ENCODE data around the gene ELOVL5. TPM values are rescaled to one million over a fixed set of nuclear protein-coding genes. Genes with fewer than 3 reads are reported as not detected.

Gene ELOVL5
- total and polyA plus RNA-seq, 7 experiments from 2014 or later, result 40.9 to 124 (median 66.6) TPM

DNA sequence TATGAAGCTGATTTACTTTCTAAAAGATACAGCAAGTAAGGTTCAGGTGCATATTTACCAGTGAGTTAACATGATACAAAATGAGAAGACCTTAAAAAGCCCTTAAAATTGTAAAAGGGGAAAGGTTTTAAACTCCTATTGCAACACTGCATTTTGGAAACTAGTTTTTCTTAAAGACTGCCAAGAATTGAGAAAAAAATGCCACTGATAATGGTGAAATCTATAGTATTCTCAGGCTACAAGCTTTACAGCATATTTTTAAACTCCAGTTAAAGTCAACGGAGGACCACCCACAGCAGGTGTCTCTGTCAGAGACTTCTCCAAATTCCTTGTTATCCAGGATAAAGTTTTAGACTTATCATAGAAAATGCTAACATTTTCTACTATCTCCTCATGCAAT is 53.6 kb downstream of the ELOVL5 start:
- ChIA-PET POLR2A (interaction anchor here (0.7 to 1.4 kb wide), 2 partner anchors 52 to 65 kb away, joined by 4 read pairs; no protein-coding TSS in a partner anchor), CTCF (no interaction called here)
- intact Hi-C loops (cut with micrococcal nuclease), result loop anchor here in 1 of 2 donors (1.0 to 10.0 kb wide), 2 partner anchors 115 to 500 kb away; partner anchors contain the start of gene LRRC1
- no peaks in the 10 kb centered on the region for H3K9me3 Mint-ChIP-seq
- ATAC-seq, result no peak
- H3K27me3 ChIP-seq (ENCODE audit: control insufficient read depth in 2 of 2, insufficient read depth in 2 of 2, low read length in 2 of 2), result no peaks in the 10 kb centered on the region
- DNase-seq, result no peak
- peaks cover 25 to 41% of the 10 kb centered on the region in 2 donors for H3K4me1 ChIP-seq (ENCODE audit: control insufficient read depth in 2 of 2, insufficient read depth in 2 of 2, low read length in 2 of 2)
- peaks cover 0 to 20% (median 4%) of the 10 kb centered on the region in 5 donors for H3K36me3 Mint-ChIP-seq
- H3K4me1 Mint-ChIP-seq, result peaks cover 51 to 94% (median 84%) of the 10 kb centered on the region in 7 donors
- H3K27ac Mint-ChIP-seq, result peak overlapping the region in 7 of 9 donors; percentile 12 to 81 (median 49)
- no peak overlapping the region for H3K4me3 ChIP-seq (ENCODE audit: low read length)
- H3K27ac ChIP-seq (ENCODE audit: low read depth, low read length), result no peak overlapping the region
- H3K36me3 ChIP-seq (ENCODE audit: control insufficient read depth in 2 of 3, insufficient read depth in 3 of 3, low read length in 3 of 3), result no peaks in the 10 kb centered on the region
- no peaks in the 10 kb centered on the region for H3K9me3 ChIP-seq (ENCODE audit: control insufficient read depth in 2 of 3, low read length in 3 of 3)
- H3K4me3 Mint-ChIP-seq, result peak overlapping the region in 3 of 10 donors; percentile 1 to 36 (median 11)
- H3K27me3 Mint-ChIP-seq, result no peaks in the 10 kb centered on the region

DNA sequence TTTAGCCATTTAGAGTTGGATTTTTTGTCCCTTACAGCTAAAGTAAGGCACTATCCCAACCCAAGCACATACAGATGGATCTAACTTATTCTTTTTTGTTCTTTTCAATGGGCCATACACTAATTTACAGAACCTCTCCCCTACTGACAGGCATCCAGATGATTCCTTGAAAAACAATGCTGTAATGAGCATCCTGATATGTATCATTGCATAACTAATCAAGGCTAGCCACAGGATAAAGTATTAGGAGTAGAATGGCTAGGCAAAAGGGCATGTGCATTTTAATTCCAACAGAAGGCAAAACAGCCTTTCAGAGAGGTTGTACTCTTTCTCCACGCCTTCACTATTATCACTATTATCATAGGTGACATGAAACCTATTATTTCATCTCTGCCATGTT is 54.1 kb downstream of the ELOVL5 start:
- Histone ChIP-seq H3K9me3 (ENCODE audit: control insufficient read depth in 2 of 3, low read length in 3 of 3) (no peaks in the 10 kb centered on the region), H3K4me3 (ENCODE audit: low read length) (no peak overlapping the region), H3K27ac (ENCODE audit: low read depth, low read length) (no peak overlapping the region), H3K27me3 (ENCODE audit: control insufficient read depth in 2 of 2, insufficient read depth in 2 of 2, low read length in 2 of 2) (no peaks in the 10 kb centered on the region), H3K36me3 (ENCODE audit: control insufficient read depth in 2 of 3, insufficient read depth in 3 of 3, low read length in 3 of 3) (no peaks in the 10 kb centered on the region), H3K4me1 (ENCODE audit: control insufficient read depth in 2 of 2, insufficient read depth in 2 of 2, low read length in 2 of 2) (peaks cover 30 to 41% of the 10 kb centered on the region in 2 donors)
- ChIA-PET POLR2A (interaction anchor here (0.7 to 1.1 kb wide), 3 partner anchors 9 to 115 kb away, joined by 3 to 4 read pairs (median 3); no protein-coding TSS in a partner anchor), CTCF (interaction anchor here (0.8 to 1.5 kb wide), 5 partner anchors 8 to 122 kb away, joined by 3 to 8 read pairs (median 3); no protein-coding TSS in a partner anchor)
- Mint-ChIP-seq H3K27me3 (no peaks in the 10 kb centered on the region), H3K4me3 (peak overlapping the region in 3 of 10 donors; percentile 1 to 36 (median 11)), H3K4me1 (peaks cover 48 to 94% (median 84%) of the 10 kb centered on the region in 7 donors), H3K36me3 (peaks cover 0 to 23% (median 9%) of the 10 kb centered on the region in 5 donors), H3K9me3 (no peaks in the 10 kb centered on the region), H3K27ac (peak overlapping the region in 7 of 9 donors; percentile 11 to 81 (median 51))
- intact Hi-C loops (cut with micrococcal nuclease), result loop anchor here (1.0 to 10.0 kb wide), 5 partner anchors 52 to 500 kb away; partner anchors contain the start of genes GCLC (in 1 of the 2) and LRRC1 (in 1 of the 2)
- ATAC-seq, result no peak
- no peak for DNase-seq

DNA sequence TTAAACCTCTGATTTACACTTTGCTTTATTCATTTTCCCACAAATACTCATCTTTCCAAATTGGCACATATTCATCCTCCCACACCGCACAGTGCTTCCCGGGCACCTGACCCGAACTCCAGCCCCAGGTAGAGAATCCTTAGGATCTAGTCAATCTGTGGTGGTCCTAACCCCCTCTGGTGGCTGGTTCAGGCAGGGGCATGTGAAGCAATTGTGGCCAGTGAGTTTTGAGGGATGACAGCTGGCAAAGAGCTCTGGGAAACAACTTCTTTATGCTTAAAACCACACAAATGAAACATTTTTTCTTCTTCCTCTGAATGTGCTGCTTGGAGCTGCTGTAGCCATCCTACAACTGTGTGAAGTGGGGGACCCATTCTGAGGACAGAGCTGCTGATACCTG is 54.7 kb downstream of the ELOVL5 start:
- no peaks in the 10 kb centered on the region for H3K9me3 Mint-ChIP-seq
- no peak overlapping the region for H3K27ac ChIP-seq (ENCODE audit: low read depth, low read length)
- peaks cover 35 to 41% of the 10 kb centered on the region in 2 donors for H3K4me1 ChIP-seq (ENCODE audit: control insufficient read depth in 2 of 2, insufficient read depth in 2 of 2, low read length in 2 of 2)
- ATAC-seq, result no peak
- no peaks in the 10 kb centered on the region for H3K9me3 ChIP-seq (ENCODE audit: control insufficient read depth in 2 of 3, low read length in 3 of 3)
- ChIA-PET CTCF (interaction anchor here (0.8 to 1.5 kb wide), 5 partner anchors 8 to 121 kb away, joined by 3 to 8 read pairs (median 3); no protein-coding TSS in a partner anchor), POLR2A (interaction anchor here (0.7 to 1.1 kb wide), 3 partner anchors 8 to 114 kb away, joined by 3 to 7 read pairs (median 3); no protein-coding TSS in a partner anchor)
- H3K36me3 ChIP-seq (ENCODE audit: control insufficient read depth in 2 of 3, insufficient read depth in 3 of 3, low read length in 3 of 3), result no peaks in the 10 kb centered on the region
- no peaks in the 10 kb centered on the region for H3K27me3 Mint-ChIP-seq
- intact Hi-C loops (cut with micrococcal nuclease), result loop anchor here (5.0 to 10.0 kb wide), 4 partner anchors 52 to 501 kb away; partner anchors contain the start of genes GCLC (in 1 of the 2) and LRRC1 (in 1 of the 2)
- DNase-seq, result peak in 1 of 9 donors; percentile 7
- peak overlapping the region in 1 of 10 donors; percentile 10 for H3K4me3 Mint-ChIP-seq
- no peaks in the 10 kb centered on the region for H3K27me3 ChIP-seq (ENCODE audit: control insufficient read depth in 2 of 2, insufficient read depth in 2 of 2, low read length in 2 of 2)
- H3K27ac Mint-ChIP-seq, result peak overlapping the region in 8 of 9 donors; percentile 41 to 86 (median 74)
- H3K4me1 Mint-ChIP-seq, result peaks cover 46 to 94% (median 83%) of the 10 kb centered on the region in 7 donors
- H3K36me3 Mint-ChIP-seq, result peaks cover 0 to 28% (median 9%) of the 10 kb centered on the region in 5 donors
- H3K4me3 ChIP-seq (ENCODE audit: low read length), result no peak overlapping the region

DNA sequence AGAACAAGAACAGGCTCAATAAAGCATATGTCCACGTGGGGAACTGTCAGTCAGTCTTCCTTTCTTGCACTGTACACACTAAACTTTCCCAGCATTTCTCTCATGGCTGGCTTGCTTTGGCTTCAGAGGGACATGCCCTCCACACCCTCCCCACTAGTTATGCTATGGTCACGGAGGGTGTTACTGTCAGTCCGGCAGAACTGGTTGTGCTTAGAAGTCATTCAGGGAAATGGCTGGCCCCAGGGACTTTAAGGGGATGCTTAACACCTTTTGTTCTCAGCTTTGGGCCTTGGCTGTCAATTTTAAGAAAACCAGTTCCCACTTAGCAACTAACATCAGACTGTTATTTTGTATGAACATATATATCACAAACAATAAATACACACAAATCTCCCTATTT is 55.1 kb downstream of the ELOVL5 start:
- Mint-ChIP-seq H3K9me3 (no peaks in the 10 kb centered on the region), H3K27me3 (no peaks in the 10 kb centered on the region), H3K4me1 (peaks cover 43 to 94% (median 83%) of the 10 kb centered on the region in 7 donors), H3K27ac (peak overlapping the region in 8 of 9 donors; percentile 41 to 86 (median 74)), H3K4me3 (peak overlapping the region in 4 of 10 donors; percentile 14 to 49 (median 26)), H3K36me3 (peaks cover 0 to 28% (median 9%) of the 10 kb centered on the region in 5 donors)
- CTCF ChIA-PET, result interaction anchor here (0.9 to 1.5 kb wide), 4 partner anchors 51 to 121 kb away, joined by 3 to 8 read pairs (median 4); no protein-coding TSS in a partner anchor
- Histone ChIP-seq H3K27ac (ENCODE audit: low read depth, low read length) (no peak overlapping the region), H3K9me3 (ENCODE audit: control insufficient read depth in 2 of 3, low read length in 3 of 3) (no peaks in the 10 kb centered on the region), H3K27me3 (ENCODE audit: control insufficient read depth in 2 of 2, insufficient read depth in 2 of 2, low read length in 2 of 2) (no peaks in the 10 kb centered on the region), H3K4me3 (ENCODE audit: low read length) (no peak overlapping the region), H3K4me1 (ENCODE audit: control insufficient read depth in 2 of 2, insufficient read depth in 2 of 2, low read length in 2 of 2) (peaks cover 38 to 39% of the 10 kb centered on the region in 2 donors), H3K36me3 (ENCODE audit: control insufficient read depth in 2 of 3, insufficient read depth in 3 of 3, low read length in 3 of 3) (no peaks in the 10 kb centered on the region)
- POLR2A ChIA-PET, result interaction anchor here (1.1 to 1.8 kb wide), 3 partner anchors 8 to 51 kb away, joined by 3 to 7 read pairs (median 6); no protein-coding TSS in a partner anchor
- intact Hi-C loops (cut with micrococcal nuclease), result loop anchor here (5.0 to 10.0 kb wide), 4 partner anchors 51 to 501 kb away; partner anchors contain the start of genes GCLC (in 1 of the 2) and LRRC1 (in 1 of the 2)
- no peak for ATAC-seq
- DNase-seq, result no peak

DNA sequence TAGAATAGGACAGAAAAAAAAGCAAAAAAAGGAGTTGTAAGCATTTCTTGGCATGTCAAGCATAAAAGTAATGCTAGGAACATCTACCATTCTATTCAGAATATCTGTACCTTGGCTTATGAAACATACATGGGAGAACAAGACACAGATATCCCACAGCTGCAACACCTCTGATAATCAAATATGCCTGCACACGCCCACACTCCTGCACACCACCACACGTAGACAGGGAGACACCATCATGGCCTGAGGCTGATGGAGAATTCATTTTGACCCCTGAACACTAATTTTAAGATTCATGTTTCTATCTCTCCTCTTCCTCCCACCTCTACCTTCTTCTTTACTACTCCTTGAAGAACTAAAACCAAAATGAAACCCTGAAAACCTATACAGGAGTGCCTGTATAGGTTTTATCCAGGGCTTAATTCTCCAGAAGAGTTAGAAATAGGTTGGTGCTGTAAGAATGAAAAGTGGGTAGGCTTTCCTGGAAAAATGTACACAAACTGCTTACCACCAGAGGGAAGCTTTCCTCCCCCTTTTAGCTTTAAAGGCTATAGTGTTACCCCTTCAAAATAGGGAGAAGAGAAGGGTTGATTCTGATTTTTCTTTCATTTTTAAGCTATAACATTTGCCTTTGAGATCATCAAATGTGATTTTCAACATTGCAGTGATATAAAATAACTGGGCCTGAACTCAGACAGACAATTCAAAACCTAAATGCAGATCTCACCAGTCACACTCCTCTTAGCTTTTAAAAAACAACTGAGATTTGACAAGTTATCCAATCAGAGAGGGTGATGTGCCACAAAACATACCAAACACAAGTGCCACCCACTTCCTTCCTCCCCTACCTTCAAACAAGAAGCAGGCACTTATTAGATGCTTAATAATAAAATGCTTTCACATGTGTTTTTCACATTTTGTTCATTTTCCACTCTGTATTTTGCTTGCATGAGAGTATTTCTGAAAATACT is 57.9 kb downstream of the ELOVL5 start:
- Histone ChIP-seq H3K27me3 (ENCODE audit: control insufficient read depth in 2 of 2, insufficient read depth in 2 of 2, low read length in 2 of 2) (no peaks in the 10 kb centered on the region), H3K27ac (ENCODE audit: low read depth, low read length) (peak overlapping the region; percentile 49), H3K4me3 (ENCODE audit: low read length) (peak overlapping the region; percentile 5), H3K9me3 (ENCODE audit: control insufficient read depth in 2 of 3, low read length in 3 of 3) (no peaks in the 10 kb centered on the region), H3K36me3 (ENCODE audit: control insufficient read depth in 2 of 3, insufficient read depth in 3 of 3, low read length in 3 of 3) (no peaks in the 10 kb centered on the region), H3K4me1 (ENCODE audit: control insufficient read depth in 2 of 2, insufficient read depth in 2 of 2, low read length in 2 of 2) (peaks cover 38 to 44% of the 10 kb centered on the region in 2 donors)
- peak overlapping the region; percentile 59 to 97 (median 86) for H3K27ac Mint-ChIP-seq
- intact Hi-C loops (cut with micrococcal nuclease), result loop anchor here (1.0 to 10.0 kb wide), 13 partner anchors 11 to 504 kb away; partner anchors contain the start of genes GCLC (in 1 of the 2) and LRRC1 (in 1 of the 2)
- no peaks in the 10 kb centered on the region for H3K27me3 Mint-ChIP-seq
- peak; percentile 91 for ATAC-seq
- H3K9me3 Mint-ChIP-seq, result no peaks in the 10 kb centered on the region
- ChIA-PET CTCF (interaction anchor here (0.8 to 3.3 kb wide), 9 partner anchors 11 to 119 kb away, joined by 3 to 19 read pairs (median 5); no protein-coding TSS in a partner anchor), POLR2A (interaction anchor here (0.7 to 4.4 kb wide), 10 partner anchors 9 to 69 kb away, joined by 3 to 37 read pairs (median 5); partner anchors contain the start of gene ELOVL5)
- H3K4me1 Mint-ChIP-seq, result peaks cover 39 to 86% (median 78%) of the 10 kb centered on the region in 7 donors
- peaks cover 10 to 39% (median 20%) of the 10 kb centered on the region in 5 donors for H3K36me3 Mint-ChIP-seq
- DNase-seq, result peak in 7 of 9 donors; percentile 43 to 75 (median 67)
- H3K4me3 Mint-ChIP-seq, result peak overlapping the region; percentile 0 to 79 (median 58)

Measured in naive thymus-derived CD4-positive, alpha-beta T cell (primary cell).